NOMO-1 (cell line): ENCODE measurements around the gene RBM17.
A peak's percentile ranks its signal among the peaks of the same experiment; 100 is the strongest.
"Not testable (repeated sequence)": the region's sequence is repeated elsewhere in the genome, so short reads cannot be mapped to it uniquely, and the experiment has no call there.

Experiments used
- DNase-seq, 2 experiments: peaks; one replicate each; lab custom pipeline; 2025; ENCODE audit not compliant: unreplicated experiment in 2 of 2; lab: John Stamatoyannopoulos, UW

RBM17 gene

GRCh38 chr10:6055929-6056328 is 32.9 kb upstream of the RBM17 start:
- DNase-seq: no peak

- DNase-seq: no peak
Observed at GRCh38 chr10:6056411-6057135, 32.3 kb upstream of the RBM17 start.

GRCh38 chr10:6058682-6059475 is 30.0 kb upstream of the RBM17 start:
- no peak for DNase-seq

- no peak for DNase-seq
Observed at GRCh38 chr10:6059506-6059905, 29.3 kb upstream of the RBM17 start.

- DNase-seq: no peak
Observed at GRCh38 chr10:6061056-6061455, 27.8 kb upstream of the RBM17 start.

- DNase-seq: no peak
Observed at GRCh38 chr10:6062101-6062771, 26.6 kb upstream of the RBM17 start, which contains the start of gene IL2RA. IL2RA (minus strand) TSS chr10:6062367; CDS start chr10:6062151, 216 bp downstream.

- DNase-seq: no peak
Observed at GRCh38 chr10:6064119-6064518, 24.7 kb upstream of the RBM17 start.

- not testable (repeated sequence) for DNase-seq
Observed at GRCh38 chr10:6064726-6065125, 24.1 kb upstream of the RBM17 start.

GRCh38 chr10:6065406-6065805 is 23.4 kb upstream of the RBM17 start:
- DNase-seq: no peak

- DNase-seq: peak; percentile 23 to 34
Observed at GRCh38 chr10:6065835-6066234, 23.0 kb upstream of the RBM17 start.

- DNase-seq: no peak
Observed at GRCh38 chr10:6067457-6067856, 21.4 kb upstream of the RBM17 start.

- DNase-seq: no peak
Observed at GRCh38 chr10:6068006-6068405, 20.8 kb upstream of the RBM17 start.

GRCh38 chr10:6068422-6068821 is 20.4 kb upstream of the RBM17 start:
- DNase-seq: peak; percentile 74 to 91

GRCh38 chr10:6069081-6069931 is 19.5 kb upstream of the RBM17 start:
- no peak for DNase-seq

GRCh38 chr10:6070660-6071059 is 18.2 kb upstream of the RBM17 start:
- no peak for DNase-seq

GRCh38 chr10:6071181-6072175 is 17.4 kb upstream of the RBM17 start:
- DNase-seq: no peak

GRCh38 chr10:6072215-6072934 is 16.5 kb upstream of the RBM17 start:
- DNase-seq: no peak

GRCh38 chr10:6074489-6075301 is 14.1 kb upstream of the RBM17 start:
- DNase-seq: no peak
